Heart left ventricle (tissue), 16 donors: ENCODE data around the gene MAP1LC3A. TPM values are rescaled to one million over a fixed set of nuclear protein-coding genes. Genes with fewer than 3 reads are reported as not detected.
A peak's percentile ranks its signal among the peaks of the same experiment; 100 is the strongest.

Source experiments
- ATAC-seq, 4 donors: fragments of 200-7000 bp; cut with Tn5 transposase; one replicate each; pipeline ENCODE4 v1.9.1; 2020 to 2022; ENCODE audit warnings: moderate library complexity in 4 of 4, mild to moderate bottlenecking in 3 of 4, moderate number of reproducible peaks in 1 of 4
- DNase-seq, 5 donors: peaks; one replicate each; pipeline ENCODE4 v3.0.0-alpha.2; 2020
- H3K27ac ChIP-seq, 12 donors: fragments of 200-600 bp; sonication (generic) in 4 of 12; one replicate each; pipeline versions ENCODE4 v1.5.0 to v1.8.0; 2016 to 2022; ENCODE audit warnings: mild to moderate bottlenecking in 2 of 12
- H3K27me3 ChIP-seq, 9 donors: fragments of 200-600 bp; sonication (generic) in 2 of 9; one replicate each; pipeline versions ENCODE4 v1.5.1 to v1.8.0; 2016 to 2022; ENCODE audit warnings: mild to moderate bottlenecking in 3 of 9
- H3K36me3 ChIP-seq, 9 donors: fragments of 200-600 bp; sonication (generic) in 2 of 9; one replicate each; pipeline versions ENCODE4 v1.5.0 to v1.8.0; 2018 to 2022; ENCODE audit warnings: mild to moderate bottlenecking in 2 of 9
- H3K4me1 ChIP-seq, 12 donors: fragments of 200-600 bp; sonication (generic) in 4 of 12; one replicate each; pipeline versions ENCODE4 v1.5.0 to v1.8.0; 2016 to 2022; ENCODE audit warnings: mild to moderate bottlenecking in 3 of 12
- H3K4me3 ChIP-seq, 12 donors: fragments of 200-600 bp; sonication (generic) in 4 of 12; one replicate each; pipeline versions ENCODE4 v1.5.0 to v1.8.0; 2017 to 2022; ENCODE audit warnings: mild to moderate bottlenecking in 9 of 12, moderate library complexity in 4 of 12
- H3K9me3 ChIP-seq, 12 donors: fragments of 200-600 bp; sonication (generic) in 4 of 12; one replicate each; pipeline versions ENCODE4 v1.5.0 to v1.8.0; 2016 to 2022; ENCODE audit warnings: mild to moderate bottlenecking in 1 of 12
- CTCF ChIP-seq, 12 donors: fragments of 200-600 bp; sonication (generic) in 4 of 12; IDR thresholded peaks; one replicate each; pipeline versions ENCODE4 v1.5.0 to v1.8.0; 2018 to 2022; ENCODE audit warnings: antibody characterized with exemption in 12 of 12, mild to moderate bottlenecking in 5 of 12
- POLR2A ChIP-seq, 2 donors: fragments of 450-650 bp; IDR thresholded peaks; one replicate each; pipeline ENCODE4 v1.6.1; 2017; ENCODE audit warnings: antibody characterized with exemption in 2 of 2, mild to moderate bottlenecking in 2 of 2, moderate library complexity in 2 of 2
- WGBS, 4 donors: extraction: QIAGEN DNeasy Blood & Tissue Kit in 2 of 4; methylation state at CpG; one replicate each; pipeline versions ENCODE4 v1.1.5 to v1.1.7; 2013 to 2018; 5-methylcytosine and 5-hydroxymethylcytosine counted together
- intact Hi-C, 10 donors: fragments of 100-400 bp; cut with DNase I; formaldehyde crosslinking; loops; one replicate each; pipeline versions ENCODE4 v1.11.1 to v1.14.2; 2022
- polyA plus RNA-seq, 2 donors: library from polyadenylated mRNA; stranded (reverse); fragments of 200-250 nt; gene quantifications; one replicate each; pipeline ENCODE4 v1.2.3, GENCODE V29; 2013
- total RNA-seq, 9 donors: library from RNA; depleted of rRNA in 2 of 9; stranded (reverse); fragments of >200 nt in 2 of 9; fragmentation: NEBNext Ultra II Directional in 3 of 9; extraction: Animal tissue kit (Norgen Biotek cat#: 25700) in 3 of 9; gene quantifications; one replicate each; pipeline versions ENCODE4 v1.1.0 to v1.2.4, GENCODE V29; 2016 to 2023
- donor health status: ischemic (EF 13 %, LVEDD 7.1; RV severe dilation, severe dysfunction).
- donor health status: healthy with polysubstance abuse.
- donor health status: DM: no; HTN: yes; CAD: no.
- donor health status: DM: no; HTN: no; CAD: no.
- donor health status: ischemic (EF 25% LVEDD 6.9; RV normal size, moderate dysfunction).
- donor health status: ischemic (EF 25% LVEDD 5.7; RV mildly dilated, moderate dysfunction).
- donor health status: healthy.
- donor health status: DM: yes; HTN: yes; CAD: no.
- donor health status: ischemic (EF 35%, LVEDD 5.7; RV mildly dilated, moderate dysfunction).
- donor health status: nonischemic (EF 11% LVEDD 7.7; RV severe dilation, severe dysfunction).
- donor health status: DM: yes; HTN: yes; CAD: no.
- donor health status: PGD.
- donor health status: ischemic (EF 29% LVEDD 5.4; RV normal size, mild dysfunction).
- donor health status: nonischemic (EF 23%, LVEDD 6.1; RV moderate dilation, normal function).

Gene MAP1LC3A
- total and polyA plus RNA-seq, 11 donors: 42.8 to 212 (median 88.6) TPM

DNA sequence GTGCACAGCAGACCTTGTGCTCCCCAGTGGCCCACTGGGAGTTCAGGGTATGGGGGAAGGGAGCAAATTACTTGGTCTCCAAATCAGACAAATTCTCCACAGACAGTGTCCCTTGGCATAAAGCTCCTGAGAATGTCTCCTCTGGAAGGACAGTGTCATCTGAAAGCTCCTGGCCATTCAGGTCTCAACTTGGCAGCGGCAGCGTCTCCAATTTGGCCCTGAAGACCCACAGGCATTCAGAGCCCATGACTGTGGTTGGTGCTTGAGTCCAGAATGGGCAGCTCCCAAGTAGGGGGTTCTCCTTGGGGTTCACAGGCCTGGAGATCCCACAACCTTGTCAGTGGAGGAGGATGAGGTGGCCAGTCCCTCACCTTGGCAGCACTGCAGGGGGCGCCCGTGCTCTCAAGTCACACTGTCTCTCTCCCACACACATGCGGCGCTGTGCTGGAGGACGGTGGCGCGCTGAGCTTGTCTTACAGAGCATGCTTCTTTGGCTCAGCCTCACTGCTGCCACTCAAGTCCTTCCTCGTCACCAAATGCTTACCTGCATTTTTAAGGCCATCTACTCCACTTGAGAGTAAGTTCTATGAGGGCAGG, 21.6 kb upstream of the MAP1LC3A start:
- intact Hi-C loops: loop anchor here in 8 of 10 donors (2.0 to 10.0 kb wide), 6 partner anchors 168 to 235 kb away; partner anchors contain the start of gene TP53INP2 (in 1 of the 8)

GRCh38 chr20:34537651-34538050, 20.9 kb upstream of the MAP1LC3A start:
- H3K4me1 ChIP-seq: peaks cover 0 to 15% (median 5%) of the 10 kb centered on the region in 12 donors
- 91 to 93% (median 92%) methylated on average over 7 to 8 of the region's 8 CpGs for WGBS, 4 donors
- no peak overlapping the region for H3K27ac ChIP-seq
- intact Hi-C loops: loop anchor here in 8 of 10 donors (2.0 to 10.0 kb wide), 6 partner anchors 167 to 235 kb away; partner anchors contain the start of gene TP53INP2 (in 1 of the 8)
- peak in 1 of 4 donors; percentile 7 for ATAC-seq
- no peaks in the 10 kb centered on the region for H3K27me3 ChIP-seq
- H3K36me3 ChIP-seq: peaks cover 2 to 97% (median 90%) of the 10 kb centered on the region in 9 donors
- DNase-seq: peak in 1 of 5 donors; percentile 8
- no peak overlapping the region for H3K4me3 ChIP-seq
- H3K9me3 ChIP-seq: no peaks in the 10 kb centered on the region
- TF ChIP-seq POLR2A (IDR thresholded peaks at IDR 0.05) (no peak), CTCF (IDR thresholded peaks at IDR 0.05) (no peak)

More for the DNA sequence above, 21.6 kb upstream of the MAP1LC3A start:
- no peaks in the 10 kb centered on the region for H3K27me3 ChIP-seq
- peak in 4 of 5 donors; percentile 67 to 83 (median 77) for DNase-seq
- peaks cover 2 to 99% (median 92%) of the 10 kb centered on the region in 9 donors for H3K36me3 ChIP-seq
- peak; percentile 63 to 80 (median 78) for ATAC-seq
- no peak overlapping the region for H3K27ac ChIP-seq
- WGBS, 4 donors: 46 to 81% (median 61%) methylated on average over 10 of the region's 10 CpGs
- H3K4me3 ChIP-seq: no peak overlapping the region
- H3K4me1 ChIP-seq: peaks cover 0 to 14% (median 5%) of the 10 kb centered on the region in 12 donors
- TF ChIP-seq POLR2A (IDR thresholded peaks at IDR 0.05): no peak
- peak; percentile 24 to 66 (median 48) for TF ChIP-seq CTCF (IDR thresholded peaks at IDR 0.05)
- H3K9me3 ChIP-seq: no peaks in the 10 kb centered on the region

GRCh38 chr20:34538671-34539123, 19.8 kb upstream of the MAP1LC3A start:
- H3K4me1 ChIP-seq: peaks cover 0 to 15% (median 6%) of the 10 kb centered on the region in 12 donors
- DNase-seq (peak in 3 of 5 donors; percentile 26 to 63 (median 59)), ATAC-seq (peak in 3 of 4 donors; percentile 43 to 65 (median 65))
- intact Hi-C loops: loop anchor here in 8 of 10 donors (2.0 to 10.0 kb wide), 6 partner anchors 166 to 234 kb away; partner anchors contain the start of gene TP53INP2 (in 1 of the 8)
- no peaks in the 10 kb centered on the region for H3K27me3 ChIP-seq
- H3K4me3 ChIP-seq: no peak overlapping the region
- no peak overlapping the region for H3K27ac ChIP-seq
- TF ChIP-seq POLR2A (IDR thresholded peaks at IDR 0.05): no peak
- peak; percentile 64 to 87 (median 75) for TF ChIP-seq CTCF (IDR thresholded peaks at IDR 0.05)
- peaks cover 2 to 87% (median 80%) of the 10 kb centered on the region in 9 donors for H3K36me3 ChIP-seq
- H3K9me3 ChIP-seq: no peaks in the 10 kb centered on the region
- 42 to 53% (median 50%) methylated on average over 5 of the region's 5 CpGs for WGBS, 4 donors

GRCh38 chr20:34539756-34540155, 18.8 kb upstream of the MAP1LC3A start:
- Histone ChIP-seq H3K4me1 (peaks cover 0 to 23% (median 7%) of the 10 kb centered on the region in 12 donors), H3K36me3 (peaks cover 2 to 76% (median 69%) of the 10 kb centered on the region in 9 donors), H3K4me3 (no peak overlapping the region), H3K27ac (no peak overlapping the region), H3K9me3 (no peaks in the 10 kb centered on the region), H3K27me3 (no peaks in the 10 kb centered on the region)
- intact Hi-C loops: loop anchor here in 8 of 10 donors (2.0 to 10.0 kb wide), 6 partner anchors 165 to 233 kb away; partner anchors contain the start of gene TP53INP2 (in 1 of the 8)
- ATAC-seq (no peak), DNase-seq (peak in 1 of 5 donors; percentile 4)
- TF ChIP-seq POLR2A (IDR thresholded peaks at IDR 0.05) (no peak), CTCF (IDR thresholded peaks at IDR 0.05) (no peak)
- WGBS, 4 donors: 95 to 98% (median 96%) methylated on average over 8 of the region's 8 CpGs
